GM12875 (cell line): ENCODE measurements around the gene MAU2.
"Not testable (repeated sequence)": the region's sequence is repeated elsewhere in the genome, so short reads cannot be mapped to it uniquely, and the experiment has no call there.

Experiments used
- H3K4me3 ChIP-seq: one replicate; pipeline ENCODE4 v1.5.1; 2011; ENCODE audit warnings: low read depth, low read length, control low read depth
- TF ChIP-seq, protein P1 (sequence below): IDR thresholded peaks from 2 replicates; pipeline ENCODE4 v1.5.1; 2011; ENCODE audit warnings: low read depth, mild to moderate bottlenecking, control low read depth, inconsistent platforms, low read length, moderate library complexity, borderline replicate concordance; ENCODE audit not compliant: insufficient read depth

Gene MAU2

GRCh38 chr19:19371059-19371458 lies 50.4 kb downstream of the MAU2 start:
- TF ChIP-seq, protein P1, sequence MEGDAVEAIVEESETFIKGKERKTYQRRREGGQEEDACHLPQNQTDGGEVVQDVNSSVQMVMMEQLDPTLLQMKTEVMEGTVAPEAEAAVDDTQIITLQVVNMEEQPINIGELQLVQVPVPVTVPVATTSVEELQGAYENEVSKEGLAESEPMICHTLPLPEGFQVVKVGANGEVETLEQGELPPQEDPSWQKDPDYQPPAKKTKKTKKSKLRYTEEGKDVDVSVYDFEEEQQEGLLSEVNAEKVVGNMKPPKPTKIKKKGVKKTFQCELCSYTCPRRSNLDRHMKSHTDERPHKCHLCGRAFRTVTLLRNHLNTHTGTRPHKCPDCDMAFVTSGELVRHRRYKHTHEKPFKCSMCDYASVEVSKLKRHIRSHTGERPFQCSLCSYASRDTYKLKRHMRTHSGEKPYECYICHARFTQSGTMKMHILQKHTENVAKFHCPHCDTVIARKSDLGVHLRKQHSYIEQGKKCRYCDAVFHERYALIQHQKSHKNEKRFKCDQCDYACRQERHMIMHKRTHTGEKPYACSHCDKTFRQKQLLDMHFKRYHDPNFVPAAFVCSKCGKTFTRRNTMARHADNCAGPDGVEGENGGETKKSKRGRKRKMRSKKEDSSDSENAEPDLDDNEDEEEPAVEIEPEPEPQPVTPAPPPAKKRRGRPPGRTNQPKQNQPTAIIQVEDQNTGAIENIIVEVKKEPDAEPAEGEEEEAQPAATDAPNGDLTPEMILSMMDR = no peak
- no peak overlapping the region for H3K4me3 ChIP-seq

GRCh38 chr19:19372656-19373416 lies 52.2 kb downstream of the MAU2 start:
- TF ChIP-seq, protein P1 = no peak
- no peak overlapping the region for H3K4me3 ChIP-seq

DNA sequence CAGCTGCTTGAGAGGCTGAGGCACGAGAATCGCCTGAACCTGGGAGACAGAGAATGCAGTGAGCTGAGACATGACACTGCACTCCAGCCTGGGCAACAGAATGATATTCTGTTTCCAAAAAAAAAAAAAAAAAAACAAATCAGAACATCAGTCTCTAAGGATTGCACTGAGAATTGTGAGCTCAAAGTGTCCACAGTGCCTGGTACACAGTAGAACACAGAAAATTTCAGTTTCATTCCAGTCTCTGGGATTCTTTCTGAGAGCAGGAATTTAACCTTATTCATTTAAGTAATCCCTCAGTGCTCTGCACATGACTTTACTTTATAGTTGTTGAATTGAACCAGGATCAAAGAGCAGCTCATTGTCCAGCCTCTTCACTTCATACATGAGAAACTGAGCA lies 58.9 kb downstream of the MAU2 start:
- TF ChIP-seq, protein P1 = no peak
- H3K4me3 ChIP-seq = no peak overlapping the region

GRCh38 chr19:19380316-19380715 lies 59.7 kb downstream of the MAU2 start:
- H3K4me3 ChIP-seq = not testable (repeated sequence)

GRCh38 chr19:19381007-19381926 lies 60.6 kb downstream of the MAU2 start:
- H3K4me3 ChIP-seq = no peak overlapping the region
- TF ChIP-seq, protein P1 = no peak

- TF ChIP-seq, protein P1 = no peak
- H3K4me3 ChIP-seq = no peak overlapping the region
Observed at GRCh38 chr19:19382118-19382517, 61.5 kb downstream of the MAU2 start.

GRCh38 chr19:19384486-19384885 lies 63.9 kb downstream of the MAU2 start:
- H3K4me3 ChIP-seq = peak overlapping the region; percentile 52

More at GRCh38 chr19:19384486-19384885, 63.9 kb downstream of the MAU2 start:
- TF ChIP-seq, protein P1 = no peak
